Suppressor macrophage treated with lipopolysaccharide for 1 hour (primary cell): ENCODE measurements around the gene RAPGEF1.
A peak's percentile ranks its signal among the peaks of the same experiment; 100 is the strongest.
"Not testable (repeated sequence)": the region's sequence is repeated elsewhere in the genome, so short reads cannot be mapped to it uniquely, and the experiment has no call there.

ENCODE experiments used
- DNase-seq, 3 donors: peaks; one replicate each; pipeline ENCODE4 v3.0.0-alpha.2; 2020 to 2022

The RAPGEF1 gene

GRCh38 chr9:131554087-131554842, 185.6 kb downstream of the RAPGEF1 start:
- peak in 2 of 3 donors; percentile 30 to 44 for DNase-seq

GRCh38 chr9:131552030-131552429, 187.8 kb downstream of the RAPGEF1 start:
- no peak for DNase-seq

GRCh38 chr9:131550465-131550864, 189.4 kb downstream of the RAPGEF1 start:
- not testable (repeated sequence) for DNase-seq

- not testable (repeated sequence) for DNase-seq
These were observed 190.7 kb downstream of the RAPGEF1 start for GRCh38 chr9:131549186-131549585.

- peak in 2 of 3 donors; percentile 28 to 29 for DNase-seq
These were observed 193.4 kb downstream of the RAPGEF1 start for GRCh38 chr9:131546336-131547084.

- DNase-seq = no peak
These were observed 194.0 kb downstream of the RAPGEF1 start for GRCh38 chr9:131545786-131546335.

- DNase-seq = no peak
These were observed 194.7 kb downstream of the RAPGEF1 start, which contains the start of gene PRRT1B for GRCh38 chr9:131545003-131545785. TSS of gene PRRT1B (plus strand) at chr9:131545523. CDS start at chr9:131545616, 93 bp downstream.

GRCh38 chr9:131543141-131543540, 196.7 kb downstream of the RAPGEF1 start:
- no peak for DNase-seq

GRCh38 chr9:131539223-131539923, 200.5 kb downstream of the RAPGEF1 start:
- no peak for DNase-seq

GRCh38 chr9:131537946-131538345, 201.9 kb downstream of the RAPGEF1 start:
- no peak for DNase-seq

GRCh38 chr9:131534721-131535237, 205.1 kb downstream of the RAPGEF1 start:
- no peak for DNase-seq

- peak; percentile 88 to 94 (median 89) for DNase-seq
These were observed 208.7 kb downstream of the RAPGEF1 start, which contains the start of gene UCK1 for GRCh38 chr9:131530920-131531832. TSS of gene UCK1 (minus strand) at chr9:131531263. CDS start at chr9:131531174, 89 bp downstream.

- DNase-seq = peak in 2 of 3 donors; percentile 44 to 58
These were observed 209.3 kb downstream of the RAPGEF1 start for GRCh38 chr9:131530546-131530919.

- DNase-seq = no peak
These were observed 210.0 kb downstream of the RAPGEF1 start for GRCh38 chr9:131529597-131530545.

- no peak for DNase-seq
These were observed 210.9 kb downstream of the RAPGEF1 start for GRCh38 chr9:131528886-131529505.

GRCh38 chr9:131528186-131528585, 211.7 kb downstream of the RAPGEF1 start:
- DNase-seq = no peak
